H9 (cell line): ENCODE data around the gene KCND2. TPM values are rescaled to one million over a fixed set of nuclear protein-coding genes. Genes with fewer than 3 reads are reported as not detected.

Experiments used
- DNase-seq: peaks from one replicate; pipeline ENCODE4 v3.0.0-alpha.2; 2017
- H2AFZ ChIP-seq: one replicate; pipeline ENCODE4 v1.6.1; 2013; ENCODE audit warnings: mild to moderate bottlenecking, low read length, control low read depth, moderate library complexity
- H2AK5ac ChIP-seq: 2 replicates; pipeline ENCODE4 v1.6.1; 2013; ENCODE audit warnings: low read length, control low read depth, mixed read lengths; ENCODE audit not compliant: insufficient read length
- H2BK120ac ChIP-seq: one replicate; pipeline ENCODE4 v1.6.1; 2013; ENCODE audit warnings: low read depth, mild to moderate bottlenecking, low read length, control low read depth, inconsistent platforms; ENCODE audit not compliant: poor library complexity, severe bottlenecking
- H2BK12ac ChIP-seq: 2 replicates; pipeline ENCODE4 v1.6.1; 2013; ENCODE audit warnings: low read length, control low read depth, mixed read lengths, low read depth; ENCODE audit not compliant: insufficient read length
- H2BK15ac ChIP-seq: 2 replicates; pipeline ENCODE4 v1.6.1; 2013; ENCODE audit warnings: low read depth, low read length, control low read depth
- H2BK20ac ChIP-seq: one replicate; pipeline ENCODE4 v1.6.1; 2013; ENCODE audit warnings: low read depth, mild to moderate bottlenecking, low read length, control low read depth, inconsistent platforms; ENCODE audit not compliant: poor library complexity, severe bottlenecking
- H2BK5ac ChIP-seq: 2 replicates; pipeline ENCODE4 v1.6.1; 2013; ENCODE audit warnings: low read length, control low read depth, mixed read lengths; ENCODE audit not compliant: insufficient read length
- H3K14ac ChIP-seq: 2 replicates; pipeline ENCODE4 v1.6.1; 2013; ENCODE audit warnings: low read length, control low read depth; ENCODE audit not compliant: insufficient read depth
- H3K18ac ChIP-seq: 2 replicates; pipeline ENCODE4 v1.6.1; 2013; ENCODE audit warnings: low read depth, mild to moderate bottlenecking, mixed read lengths, low read length, control low read depth; ENCODE audit not compliant: insufficient read length
- H3K23ac ChIP-seq: 2 replicates; pipeline ENCODE4 v1.6.1; 2013; ENCODE audit warnings: low read length, control low read depth, mixed read lengths, low read depth; ENCODE audit not compliant: insufficient read length
- H3K23me2 ChIP-seq: 2 replicates; pipeline ENCODE4 v1.6.1; 2013; ENCODE audit warnings: low read depth, mild to moderate bottlenecking, mixed read lengths, low read length, control low read depth; ENCODE audit not compliant: insufficient read length, poor library complexity, severe bottlenecking
- H3K27ac ChIP-seq: 2 replicates; pipeline ENCODE4 v1.5.1; 2013; ENCODE audit warnings: low read length, control low read depth, mixed read lengths, low read depth; ENCODE audit not compliant: insufficient read length
- H3K27me3 ChIP-seq: 2 replicates; pipeline ENCODE4 v1.6.1; 2013; ENCODE audit warnings: low read length, control low read depth, inconsistent platforms; ENCODE audit not compliant: insufficient read depth
- H3K4ac ChIP-seq: 2 replicates; pipeline ENCODE4 v1.6.1; 2013; ENCODE audit warnings: low read depth, mild to moderate bottlenecking, control low read depth, inconsistent platforms, low read length, moderate library complexity
- H3K4me1 ChIP-seq: 2 replicates; pipeline ENCODE4 v1.6.1; 2013; ENCODE audit warnings: low read length, control low read depth, inconsistent platforms; ENCODE audit not compliant: insufficient read depth
- H3K4me2 ChIP-seq: 2 replicates; pipeline ENCODE4 v1.6.1; 2013; ENCODE audit warnings: low read length, control low read depth, mixed read lengths; ENCODE audit not compliant: insufficient read length, insufficient read depth
- H3K56ac ChIP-seq: 2 replicates; pipeline ENCODE4 v1.6.1; 2013; ENCODE audit warnings: low read depth, mild to moderate bottlenecking, mixed read lengths, low read length, control low read depth; ENCODE audit not compliant: insufficient read length
- H3K79me1 ChIP-seq: 2 replicates; pipeline ENCODE4 v1.6.1; 2013; ENCODE audit warnings: low read depth, mild to moderate bottlenecking, moderate library complexity, low read length, control low read depth, inconsistent platforms; ENCODE audit not compliant: insufficient read depth, poor library complexity, severe bottlenecking
- H3K79me2 ChIP-seq: 2 replicates; pipeline ENCODE4 v1.6.1; 2013; ENCODE audit warnings: low read length, control low read depth, inconsistent platforms; ENCODE audit not compliant: insufficient read depth
- H3K9ac ChIP-seq: 2 replicates; pipeline ENCODE4 v1.6.1; 2013; ENCODE audit warnings: low read length, control low read depth, mixed read lengths; ENCODE audit not compliant: insufficient read length; ENCODE audit errors: extremely low read depth
- H3K9me3 ChIP-seq: one replicate; pipeline ENCODE4 v1.6.1; 2013; ENCODE audit warnings: low read depth, low read length, inconsistent platforms; ENCODE audit not compliant: control insufficient read depth
- H3T11ph ChIP-seq: one replicate; pipeline ENCODE4 v1.6.1; 2013; ENCODE audit warnings: mild to moderate bottlenecking, low read length, control low read depth, inconsistent platforms
- H4K20me1 ChIP-seq: one replicate; pipeline ENCODE4 v1.6.1; 2013; ENCODE audit not compliant: control insufficient read depth, insufficient read length, insufficient read depth
- H4K5ac ChIP-seq: 2 replicates; pipeline ENCODE4 v1.6.1; 2013; ENCODE audit warnings: low read depth, mild to moderate bottlenecking, mixed read lengths, low read length, control low read depth; ENCODE audit not compliant: insufficient read length
- H4K8ac ChIP-seq: replicated peaks from 2 replicates; pipeline ENCODE4 v1.6.1; 2013; ENCODE audit warnings: low read length, control low read depth, mixed read lengths, low read depth; ENCODE audit not compliant: insufficient read length
- H4K91ac ChIP-seq: 2 replicates; pipeline ENCODE4 v1.6.1; 2013; ENCODE audit warnings: low read depth, mild to moderate bottlenecking, moderate library complexity, mixed read lengths, low read length, control low read depth; ENCODE audit not compliant: insufficient read length
- H3K27ac Mint-ChIP-seq, 3 experiments: 2 replicates in 2 of 3; 3 replicates in 1 of 3; pipeline ENCODE4 v1.8.0; 2020 to 2021; ENCODE audit warnings: mixed read lengths in 3 of 3, mild to moderate bottlenecking in 1 of 3, moderate library complexity in 1 of 3
- H3K27me3 Mint-ChIP-seq: 2 replicates; pipeline ENCODE4 v1.8.0; 2021; ENCODE audit warnings: low read depth, mild to moderate bottlenecking, moderate library complexity, mixed read lengths
- H3K36me3 Mint-ChIP-seq, 3 experiments: 2 replicates in 2 of 3; 3 replicates in 1 of 3; pipeline ENCODE4 v1.8.0; 2020 to 2021; ENCODE audit warnings: low read depth in 3 of 3, mixed read lengths in 3 of 3; ENCODE audit not compliant: insufficient read depth in 1 of 3
- H3K4me1 Mint-ChIP-seq, 2 experiments: 2 replicates each; pipeline ENCODE4 v1.8.0; 2020; ENCODE audit warnings: mixed read lengths in 2 of 2
- H3K4me3 Mint-ChIP-seq, 2 experiments: 2 replicates in 1 of 2; 3 replicates in 1 of 2; pipeline ENCODE4 v1.8.0; 2020 to 2021; ENCODE audit warnings: mild to moderate bottlenecking in 2 of 2, mixed read lengths in 2 of 2, moderate library complexity in 1 of 2
- H3K9me3 Mint-ChIP-seq, 2 experiments: 2 replicates in 1 of 2; 3 replicates in 1 of 2; pipeline ENCODE4 v1.8.0; 2020; ENCODE audit warnings: mild to moderate bottlenecking in 2 of 2, mixed read lengths in 2 of 2, moderate library complexity in 1 of 2
- WGBS: extraction: QIAGEN DNeasy Blood & Tissue Kit; methylation state at CpG from one replicate; pipeline ENCODE4 v1.1.7; 2013; ENCODE audit warnings: missing lambda C conversion rate, low lambda C conversion rate, mixed read lengths; ENCODE audit not compliant: insufficient read length; ENCODE audit errors: extremely low coverage; 5-methylcytosine and 5-hydroxymethylcytosine counted together
- total RNA-seq: library from RNA; stranded (reverse); gene quantifications from 2 replicates; pipeline ENCODE4 v1.2.1, GENCODE V29; 2021
- TF ChIP-seq, protein P1 (sequence below): fragments of 200-600 bp; sonication (generic); conservative IDR thresholded peaks from 3 replicates; pipeline ENCODE4 v1.8.0; 2021; ENCODE audit warnings: antibody characterized with exemption, mild to moderate bottlenecking

Gene KCND2
- total RNA-seq, 1 experiment from 2014 or later = 6.4 TPM

DNA sequence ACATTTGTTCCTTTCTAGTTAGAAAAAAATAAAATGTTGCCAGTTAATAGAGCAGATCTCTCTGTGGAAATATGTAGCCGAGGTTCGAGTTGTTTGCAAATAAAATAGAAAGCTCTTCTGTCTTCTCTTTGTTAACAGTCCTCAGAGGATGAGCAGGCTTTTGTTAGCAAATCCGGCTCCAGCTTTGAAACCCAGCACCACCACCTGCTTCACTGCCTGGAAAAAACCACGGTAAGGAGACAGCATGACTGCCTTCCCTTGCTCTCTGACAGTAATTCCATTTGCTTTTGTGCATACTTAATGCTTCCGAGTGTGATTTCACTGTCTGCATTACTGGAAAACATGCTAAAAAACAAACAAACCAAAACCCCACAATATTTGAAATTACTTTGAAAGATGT lies 469.4 kb downstream of the KCND2 start:
- Histone ChIP-seq H4K20me1 (no peaks in the 10 kb centered on the region), H3T11ph (no peak overlapping the region), H4K5ac (no peak overlapping the region), H3K18ac (no peak overlapping the region), H4K91ac (no peak overlapping the region), H3K4ac (no peak overlapping the region), H3K23me2 (no peaks in the 10 kb centered on the region), H3K4me2 (no peak overlapping the region), H3K27ac (no peak overlapping the region), H2BK5ac (no peak overlapping the region), H2BK15ac (no peak overlapping the region), H3K9me3 (no peaks in the 10 kb centered on the region), H3K23ac (no peak overlapping the region), H3K4me1 (peaks cover 9% of the 10 kb centered on the region), H3K9ac (no peak overlapping the region), H3K79me2 (no peaks in the 10 kb centered on the region), H2BK20ac (no peak overlapping the region), H2AFZ (no peak overlapping the region), H3K27me3 (no peaks in the 10 kb centered on the region), H2BK120ac (no peak overlapping the region), H2BK12ac (no peak overlapping the region), H3K56ac (no peak overlapping the region), H3K79me1 (no peaks in the 10 kb centered on the region), H2AK5ac (no peak overlapping the region), H3K14ac (no peak overlapping the region), H4K8ac (no peak overlapping the region)
- Mint-ChIP-seq H3K4me1 (peaks cover 53 to 55% of the 10 kb centered on the region in 2 experiments), H3K27ac (peak overlapping the region; percentile 27 to 77 (median 57); a peak in 5 of 7 replicates), H3K36me3 (peaks cover 0 to 4% (median under 1%) of the 10 kb centered on the region in 3 experiments; a peak in 2 of 7 replicates), H3K4me3 (peak overlapping the region; percentile 2 to 8; a peak in 1 of 5 replicates), H3K9me3 (no peaks in the 10 kb centered on the region; a peak in 1 of 5 replicates), H3K27me3 (no peaks in the 10 kb centered on the region)
- no CpG with 5 or more reads among the region's 5 CpGs for WGBS
- TF ChIP-seq, protein P1, sequence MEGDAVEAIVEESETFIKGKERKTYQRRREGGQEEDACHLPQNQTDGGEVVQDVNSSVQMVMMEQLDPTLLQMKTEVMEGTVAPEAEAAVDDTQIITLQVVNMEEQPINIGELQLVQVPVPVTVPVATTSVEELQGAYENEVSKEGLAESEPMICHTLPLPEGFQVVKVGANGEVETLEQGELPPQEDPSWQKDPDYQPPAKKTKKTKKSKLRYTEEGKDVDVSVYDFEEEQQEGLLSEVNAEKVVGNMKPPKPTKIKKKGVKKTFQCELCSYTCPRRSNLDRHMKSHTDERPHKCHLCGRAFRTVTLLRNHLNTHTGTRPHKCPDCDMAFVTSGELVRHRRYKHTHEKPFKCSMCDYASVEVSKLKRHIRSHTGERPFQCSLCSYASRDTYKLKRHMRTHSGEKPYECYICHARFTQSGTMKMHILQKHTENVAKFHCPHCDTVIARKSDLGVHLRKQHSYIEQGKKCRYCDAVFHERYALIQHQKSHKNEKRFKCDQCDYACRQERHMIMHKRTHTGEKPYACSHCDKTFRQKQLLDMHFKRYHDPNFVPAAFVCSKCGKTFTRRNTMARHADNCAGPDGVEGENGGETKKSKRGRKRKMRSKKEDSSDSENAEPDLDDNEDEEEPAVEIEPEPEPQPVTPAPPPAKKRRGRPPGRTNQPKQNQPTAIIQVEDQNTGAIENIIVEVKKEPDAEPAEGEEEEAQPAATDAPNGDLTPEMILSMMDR = no peak
- peak; percentile 62 for DNase-seq
